Fibroblast of skin of left biceps (primary cell): ENCODE results near the gene SNX33.
"Not testable (repeated sequence)": the region's sequence is repeated elsewhere in the genome, so short reads cannot be mapped to it uniquely, and the experiment has no call there.

ENCODE experiments used
- DNase-seq, 2 experiments: peaks; one replicate each; pipeline ENCODE4 v3.0.0-alpha.2; 2013; ENCODE audit warnings: low read depth in 2 of 2

Gene SNX33

GRCh38 chr15:75661756-75662140 is 14.0 kb downstream of the SNX33 start:
- DNase-seq: no peak

GRCh38 chr15:75662823-75663519 is 15.3 kb downstream of the SNX33 start:
- DNase-seq: no peak

DNA sequence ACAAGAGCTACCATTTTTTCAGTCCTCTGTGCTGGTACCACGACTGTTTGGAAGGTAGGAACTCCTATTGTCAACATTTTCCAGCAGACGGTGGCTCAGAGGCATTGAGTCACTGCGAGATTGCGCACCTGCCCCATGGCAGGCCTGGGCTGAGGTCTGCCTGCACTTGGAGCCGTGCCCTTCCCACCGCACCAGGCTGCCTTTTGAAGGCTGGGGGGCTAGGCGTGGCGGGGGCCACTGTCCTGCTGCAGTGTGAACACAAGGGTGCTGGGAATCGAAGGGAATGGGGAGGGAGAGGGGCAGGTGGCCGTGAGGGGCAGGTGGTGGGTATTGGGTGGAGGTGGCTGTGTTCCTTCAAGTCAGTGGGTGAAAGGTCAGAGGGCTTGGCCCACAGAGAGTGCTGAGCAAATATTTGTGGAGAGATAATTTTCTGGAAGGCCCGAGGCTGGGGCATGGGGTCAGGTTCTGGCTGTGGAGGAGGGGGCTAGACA is 16.3 kb downstream of the SNX33 start:
- DNase-seq: no peak

GRCh38 chr15:75666823-75667501 is 19.2 kb downstream of the SNX33 start:
- peak; percentile 97 for DNase-seq

DNA sequence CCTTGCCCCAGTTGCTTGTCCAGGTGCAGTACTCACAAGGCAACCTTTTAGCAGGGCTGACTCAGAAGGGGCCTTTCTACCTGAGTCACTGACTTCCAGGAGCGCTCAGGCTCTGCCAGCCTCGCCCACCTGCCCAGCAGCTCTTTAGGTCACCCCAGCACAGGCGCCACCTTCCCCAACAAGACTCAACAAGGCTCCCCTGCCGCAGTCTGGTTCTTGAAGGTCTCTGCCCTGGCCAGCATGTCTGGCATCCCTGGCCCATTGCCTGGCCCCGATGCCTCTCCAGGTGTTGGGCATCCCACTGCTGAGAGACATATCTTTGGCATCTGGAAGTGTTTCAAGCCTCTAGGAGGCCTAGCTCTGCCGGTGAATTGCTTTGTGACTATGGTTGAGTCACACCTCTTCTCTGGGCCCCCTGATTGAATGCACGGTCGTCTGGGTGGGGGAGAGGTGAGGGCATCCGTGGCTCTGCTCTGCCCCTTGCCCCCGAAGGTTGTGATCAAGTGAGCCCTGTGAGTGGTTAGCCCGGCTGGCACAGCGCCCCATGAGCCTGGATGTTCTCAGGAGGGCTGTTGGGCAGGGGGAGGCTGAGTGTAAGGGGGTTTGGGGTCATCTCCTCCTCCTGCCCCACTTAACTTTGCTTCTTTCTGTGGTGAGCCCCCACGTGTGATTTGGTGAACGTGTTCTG is 21.6 kb downstream of the SNX33 start:
- DNase-seq: no peak

DNA sequence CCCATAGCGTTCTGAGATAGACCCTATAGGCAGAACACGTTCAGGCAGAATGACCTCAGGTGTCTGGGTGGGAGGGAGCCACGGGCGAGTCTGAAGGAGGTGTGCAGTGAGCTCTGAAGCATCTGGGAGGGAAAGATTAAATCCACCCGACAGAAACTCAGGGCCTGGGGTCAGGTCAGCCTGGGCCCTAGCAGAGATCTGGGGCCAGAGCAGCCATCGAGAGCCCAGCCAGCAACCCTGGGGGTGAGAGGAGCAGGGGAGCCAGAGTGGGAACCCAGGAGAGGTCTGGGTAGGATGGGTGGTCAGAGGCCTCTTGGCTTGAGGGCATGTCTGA is 22.1 kb downstream of the SNX33 start:
- no peak for DNase-seq

DNA sequence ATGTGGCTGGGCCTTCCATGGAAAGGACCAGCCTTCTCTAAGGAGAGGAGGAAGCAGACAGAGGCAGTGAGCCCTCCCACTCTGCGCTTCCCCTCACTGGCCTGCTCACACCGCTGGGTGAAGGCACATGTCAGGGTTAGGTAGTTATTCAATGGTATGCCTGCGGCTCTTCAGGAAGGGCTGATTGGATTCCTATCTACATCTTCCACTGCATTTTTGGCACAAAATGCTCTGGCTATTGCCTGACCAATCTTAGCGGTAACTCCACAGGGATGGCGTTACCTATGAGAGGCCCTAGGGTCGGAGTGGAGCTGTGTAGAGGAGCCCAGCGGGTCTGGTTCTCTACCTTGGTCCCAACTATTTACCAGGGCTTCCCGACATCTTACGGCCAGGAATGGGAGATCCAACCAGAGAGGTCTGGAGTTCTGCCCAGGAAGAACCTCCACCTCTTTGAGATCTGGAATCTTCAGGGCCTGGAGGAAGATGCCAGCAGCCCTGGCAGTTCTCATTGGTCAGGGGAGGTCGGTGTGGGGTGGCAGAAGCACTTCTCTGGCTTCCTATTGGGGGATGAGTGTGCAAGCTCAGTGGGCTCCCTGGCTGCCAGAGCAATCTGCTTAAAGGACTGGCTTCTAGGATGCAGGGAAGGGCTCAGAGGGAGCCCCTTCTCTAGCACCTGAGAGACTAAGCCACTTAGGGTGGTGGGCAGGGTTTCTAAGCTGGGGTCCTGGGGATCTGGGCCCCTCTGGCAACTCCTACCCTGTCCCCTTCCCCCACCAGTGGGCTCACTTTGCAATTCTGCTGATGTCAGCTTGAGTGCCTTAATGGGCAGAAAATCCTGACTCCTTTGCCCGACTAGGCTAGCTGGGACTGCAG is 24.3 kb downstream of the SNX33 start:
- DNase-seq: no peak

DNA sequence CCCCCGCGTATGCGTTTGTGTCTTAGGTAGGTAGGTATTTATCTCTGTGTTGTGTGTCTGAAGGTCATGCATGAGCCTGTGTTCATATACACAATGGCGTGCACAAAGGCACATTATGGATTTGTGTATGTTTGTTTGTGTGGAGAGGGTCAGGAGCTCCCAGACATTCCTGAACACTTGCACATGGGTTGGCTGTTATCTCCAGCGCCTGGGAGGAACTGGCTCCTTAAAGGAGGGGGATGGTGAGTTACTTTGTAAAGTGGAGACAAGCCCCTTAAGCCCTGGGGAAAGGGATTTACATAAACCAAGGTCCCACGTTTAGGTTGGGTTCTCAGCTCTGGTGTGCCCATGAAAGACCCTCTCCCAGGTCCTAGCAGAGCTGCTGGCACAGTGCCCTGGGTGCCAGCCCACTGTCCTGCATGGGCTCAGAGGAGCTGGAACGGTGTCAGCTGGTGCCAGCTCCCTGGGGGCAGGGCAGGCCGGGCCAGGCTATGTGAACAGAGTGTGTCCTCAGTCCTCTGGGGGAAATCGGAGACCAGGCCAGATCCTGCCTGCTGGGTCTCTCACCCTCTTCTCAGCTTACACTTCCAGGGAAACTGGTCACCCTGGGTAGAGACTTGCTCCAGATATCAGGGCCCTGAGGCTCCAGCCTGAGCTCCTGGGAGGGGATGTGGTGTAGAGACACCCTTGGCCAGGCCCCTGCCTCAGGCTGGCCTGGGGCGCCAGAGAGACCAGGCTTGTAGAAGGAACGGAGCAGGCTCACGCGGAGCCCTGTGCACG is 25.1 kb downstream of the SNX33 start:
- peak; percentile 56 to 58 for DNase-seq

- peak in 1 of 2 experiments; percentile 36 for DNase-seq
These were observed 25.9 kb downstream of the SNX33 start for GRCh38 chr15:75673426-75674235.

- no peak for DNase-seq
These were observed 26.7 kb downstream of the SNX33 start for GRCh38 chr15:75674366-75674765.

- no peak for DNase-seq
These were observed 28.1 kb downstream of the SNX33 start for GRCh38 chr15:75675579-75676404.

GRCh38 chr15:75676688-75677464 is 29.2 kb downstream of the SNX33 start:
- DNase-seq: no peak

DNA sequence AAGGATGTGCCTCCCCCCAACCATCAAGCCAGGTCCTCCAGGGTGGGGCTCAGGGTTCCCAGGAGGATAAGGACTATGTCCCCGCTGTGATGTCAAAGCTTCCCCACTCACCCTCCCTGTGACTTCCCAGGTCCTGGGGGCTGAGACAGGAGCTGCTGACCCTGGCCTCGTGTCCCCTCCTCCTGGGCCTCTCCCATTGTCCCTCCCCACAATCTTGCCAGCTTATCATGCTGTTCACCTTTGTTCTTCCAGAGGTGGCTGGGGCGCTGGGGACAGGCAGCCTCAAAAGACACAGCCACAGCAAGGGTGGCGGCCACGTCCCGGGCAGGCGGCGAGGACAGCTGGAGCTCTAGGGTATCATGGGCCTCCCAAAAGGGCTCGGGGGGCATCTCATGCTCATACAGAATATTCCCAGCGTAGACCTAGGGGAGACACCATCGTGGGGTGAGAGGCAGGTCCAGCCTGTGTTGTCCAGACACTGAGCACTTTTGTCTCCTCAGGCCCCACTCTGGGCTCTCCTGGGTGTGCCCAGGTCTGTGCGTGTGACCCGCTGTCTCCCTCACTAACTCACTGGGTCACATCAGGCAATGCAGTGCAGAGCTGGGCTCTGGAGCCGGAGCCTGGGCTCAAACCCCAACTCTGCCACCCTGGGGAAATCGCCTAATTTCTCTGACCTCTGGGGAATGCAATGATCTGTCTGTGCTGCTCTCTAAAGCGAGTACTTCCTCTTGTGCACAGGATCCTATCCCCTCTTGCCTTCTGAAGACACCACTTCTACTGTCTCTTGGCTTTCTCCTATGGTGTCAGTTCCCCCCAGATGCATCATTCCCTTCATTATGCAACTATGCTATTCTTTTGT is 30.0 kb downstream of the SNX33 start:
- DNase-seq: no peak

DNA sequence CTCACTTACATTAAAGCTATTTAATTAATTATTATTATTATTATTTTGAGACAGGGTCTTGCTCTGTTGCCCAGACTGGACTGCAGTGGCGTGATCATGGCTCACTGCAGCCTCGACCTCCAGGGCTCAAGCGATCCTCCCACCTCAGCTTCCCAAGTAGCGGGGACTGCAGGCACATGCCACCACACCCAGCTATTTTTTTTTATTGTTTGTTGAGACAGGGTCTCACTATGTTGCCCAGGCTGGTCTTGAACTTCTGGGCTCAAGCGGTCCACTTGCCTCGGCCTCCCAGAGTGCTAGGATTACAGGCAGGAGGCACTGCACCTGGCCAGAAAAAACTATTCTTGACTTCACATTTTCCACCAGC is 30.6 kb downstream of the SNX33 start:
- not testable (repeated sequence) for DNase-seq

DNA sequence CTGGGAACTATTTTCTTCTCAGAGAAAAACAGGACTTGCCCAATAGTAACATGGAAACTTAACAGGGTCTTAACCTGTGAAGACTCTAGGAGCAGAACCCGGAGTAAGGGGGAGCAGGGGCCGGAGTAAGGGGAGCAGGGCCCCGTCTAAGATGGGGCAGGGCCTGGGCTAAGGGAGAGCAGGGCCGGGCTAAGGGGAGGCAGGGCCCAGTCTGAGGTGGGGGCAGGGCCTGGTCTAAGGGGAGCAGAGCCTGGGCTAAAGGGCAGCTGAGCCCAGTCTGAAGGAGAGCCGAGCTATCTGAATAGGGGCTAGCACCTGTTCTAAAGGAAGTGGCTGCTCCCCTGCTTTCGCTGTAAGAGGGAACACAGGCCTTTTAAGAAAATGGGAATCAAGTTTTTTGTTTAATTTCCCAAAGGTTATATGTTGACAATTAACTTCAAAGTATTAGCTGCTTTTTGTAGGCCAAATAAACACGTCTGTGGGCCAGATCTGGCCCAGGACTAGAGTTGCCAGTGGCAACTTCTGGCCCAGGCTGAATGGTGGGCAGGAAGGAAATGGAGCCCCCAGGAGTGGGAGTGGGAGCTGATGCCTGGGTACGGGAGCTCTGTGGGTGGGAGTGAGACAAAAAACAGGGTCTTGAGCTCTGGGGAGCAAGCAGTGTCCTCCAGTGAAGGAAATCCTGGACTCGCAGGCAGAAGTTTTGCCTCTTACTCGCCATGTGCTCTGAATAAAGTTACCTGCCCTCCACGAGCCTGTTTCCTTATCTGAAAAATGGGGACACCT is 32.5 kb downstream of the SNX33 start:
- no peak for DNase-seq

GRCh38 chr15:75682181-75683135 is 34.7 kb downstream of the SNX33 start:
- DNase-seq: no peak
